HEK293 (cell line): ENCODE measurements around the gene NARS2.

Experiments used
- CTCF ChIA-PET: fragments of 350-600 bp; formaldehyde crosslinking; extraction: SDS; loops from one replicate; lab custom pipeline; 2021; ENCODE audit warnings: antibody characterized with exemption; lab: Yijun Ruan, JAX
- POLR2A ChIA-PET: fragments of 300-600 bp; formaldehyde crosslinking; extraction: SDS; loops from one replicate; lab custom pipeline; 2020; ENCODE audit warnings: antibody characterized with exemption, inconsistent platforms; lab: Yijun Ruan, JAX
- H3K27ac ChIP-seq: fragments of 200-500 bp; sonication (Bioruptor generic); 2 replicates; pipeline ENCODE4 v1.5.1; 2014; ENCODE audit warnings: low read depth, low read length, control low read depth, inconsistent platforms; ENCODE audit errors: extremely low read depth
- H3K36me3 ChIP-seq, 2 experiments: fragments of 200-500 bp in 1 of 2; sonication (Bioruptor generic) in 1 of 2; 1 replicate in 1 of 2; 2 replicates in 1 of 2; pipeline ENCODE4 v1.5.1; 2014 to 2017; ENCODE audit warnings: inconsistent platforms in 2 of 2, low read length in 2 of 2; ENCODE audit not compliant: control insufficient read depth in 2 of 2, insufficient read depth in 1 of 2
- H3K4me1 ChIP-seq: fragments of 200-500 bp; sonication (Bioruptor generic); 2 replicates; pipeline ENCODE4 v1.5.1; 2014; ENCODE audit warnings: mild to moderate bottlenecking, low read length, inconsistent platforms; ENCODE audit not compliant: control insufficient read depth, insufficient read depth
- H3K4me3 ChIP-seq: 2 replicates; pipeline ENCODE4 v1.5.1; 2011; ENCODE audit warnings: low read depth, mild to moderate bottlenecking, control low read depth, low read length, moderate library complexity
- H3K9me3 ChIP-seq: fragments of 200-500 bp; sonication (Bioruptor generic); 2 replicates; pipeline ENCODE4 v1.5.1; 2014; ENCODE audit warnings: low read depth, low read length, inconsistent platforms; ENCODE audit not compliant: control insufficient read depth, insufficient read depth
- AEBP2 ChIP-seq: fragments of 450-650 bp; formaldehyde crosslinking; IDR thresholded peaks from 2 replicates; pipeline ENCODE4 v1.5.1; 2016; ENCODE audit warnings: missing biosample characterization, missing genetic modification characterization, borderline replicate concordance
- HIC1 ChIP-seq: fragments of 450-650 bp; formaldehyde crosslinking; IDR thresholded peaks from 2 replicates; pipeline ENCODE4 v1.5.1; 2016; ENCODE audit warnings: missing biosample characterization, missing genetic modification characterization
- HOXA7 ChIP-seq: sonication (generic); formaldehyde crosslinking; IDR thresholded peaks from 2 replicates; pipeline ENCODE4 v1.8.1; 2022; ENCODE audit warnings: missing genetic modification reagents, borderline replicate concordance
- MYNN ChIP-seq: fragments of 450-650 bp; formaldehyde crosslinking; IDR thresholded peaks from 2 replicates; pipeline ENCODE4 v1.5.1; 2016; ENCODE audit warnings: missing biosample characterization, missing genetic modification characterization, borderline replicate concordance
- OSR2 ChIP-seq: fragments of 450-650 bp; formaldehyde crosslinking; IDR thresholded peaks from 2 replicates; pipeline ENCODE4 v1.5.1; 2016; ENCODE audit warnings: missing biosample characterization, missing genetic modification characterization
- PRDM10 ChIP-seq: fragments of 450-650 bp; formaldehyde crosslinking; IDR thresholded peaks from 2 replicates; pipeline ENCODE4 v1.5.1; 2016; ENCODE audit warnings: missing biosample characterization, missing genetic modification characterization
- SALL2 ChIP-seq: fragments of 450-650 bp; formaldehyde crosslinking; IDR thresholded peaks from 2 replicates; pipeline ENCODE4 v1.5.0; 2017; ENCODE audit warnings: missing biosample characterization, mild to moderate bottlenecking, missing genetic modification characterization, borderline replicate concordance
- TCF7L2 ChIP-seq: IDR thresholded peaks from 2 replicates; pipeline ENCODE4 v1.6.1; 2011; ENCODE audit warnings: low read depth, mild to moderate bottlenecking, inconsistent platforms, low read length, moderate library complexity, borderline replicate concordance
- ZBTB26 ChIP-seq: fragments of 450-650 bp; formaldehyde crosslinking; optimal IDR thresholded peaks from 2 replicates; pipeline ENCODE3; 2016; ENCODE audit warnings: missing biosample characterization, mild to moderate bottlenecking, missing genetic modification characterization
- ZNF114 ChIP-seq: fragments of 450-650 bp; formaldehyde crosslinking; IDR thresholded peaks from 2 replicates; pipeline ENCODE4 v1.5.0; 2017; ENCODE audit warnings: missing biosample characterization, missing genetic modification characterization
- ZNF37A ChIP-seq: fragments of 450-650 bp; IDR thresholded peaks from 2 replicates; pipeline ENCODE4 v1.5.1; 2018; ENCODE audit warnings: missing biosample characterization, missing genetic modification characterization
- ZNF398 ChIP-seq: fragments of 450-650 bp; formaldehyde crosslinking; IDR thresholded peaks from 2 replicates; pipeline ENCODE4 v1.5.1; 2017; ENCODE audit warnings: missing biosample characterization, missing genetic modification characterization
- ZNF501 ChIP-seq: fragments of 450-650 bp; formaldehyde crosslinking; IDR thresholded peaks from 2 replicates; pipeline ENCODE4 v1.5.1; 2016; ENCODE audit warnings: missing biosample characterization, missing genetic modification characterization
- ZNF645 ChIP-seq: fragments of 450-650 bp; formaldehyde crosslinking; IDR thresholded peaks from 2 replicates; pipeline ENCODE4; 2016; ENCODE audit warnings: missing biosample characterization, missing genetic modification characterization
- ZNF843 ChIP-seq: fragments of 450-650 bp; formaldehyde crosslinking; IDR thresholded peaks from 2 replicates; pipeline ENCODE4 v1.5.1; 2016; ENCODE audit warnings: missing biosample characterization, missing genetic modification characterization

Gene NARS2

GRCh38 chr11:78493413-78493975 is 81.2 kb downstream of the NARS2 start:
- CTCF ChIA-PET = interaction anchor here (1.4 kb wide), 1 partner anchor 75 kb away, joined by 3 read pairs; no protein-coding TSS in a partner anchor
- no peaks in the 10 kb centered on the region for H3K4me1 ChIP-seq
- POLR2A ChIA-PET = no interaction called here
- no peak overlapping the region for H3K4me3 ChIP-seq
- H3K9me3 ChIP-seq = no peaks in the 10 kb centered on the region
- no peak overlapping the region for H3K27ac ChIP-seq
- peaks cover 0 to 4% of the 10 kb centered on the region in 2 experiments; a peak in 1 of 3 replicates for H3K36me3 ChIP-seq
- TF ChIP-seq OSR2 (tag by site-specific recombination) (no peak), ZBTB26 (no peak), ZNF501 (tag by site-specific recombination) (no peak), HIC1 (tag by site-specific recombination) (no peak)

- Histone ChIP-seq H3K4me3 (no peak overlapping the region), H3K27ac (no peak overlapping the region), H3K9me3 (no peaks in the 10 kb centered on the region), H3K36me3 (peaks cover 0 to 4% of the 10 kb centered on the region in 2 experiments; a peak in 1 of 3 replicates), H3K4me1 (no peaks in the 10 kb centered on the region)
- TF ChIP-seq HOXA7 (CRISPR knock-in tag) (no peak), ZNF645 (tag by site-specific recombination) (no peak), TCF7L2 (no peak), ZNF114 (no peak), ZNF843 (tag by site-specific recombination) (no peak), PRDM10 (no peak), ZNF37A (no peak), MYNN (tag by site-specific recombination) (no peak), ZNF398 (no peak), AEBP2 (tag by site-specific recombination) (no peak), SALL2 (tag by site-specific recombination) (no peak)
- ChIA-PET POLR2A (no interaction called here), CTCF (interaction anchor here (0.5 kb wide), 1 partner anchor 453 kb away, joined by 5 read pairs; no protein-coding TSS in a partner anchor)
These were observed 81.7 kb downstream of the NARS2 start for GRCh38 chr11:78492973-78493372.
